SK-N-SH (cell line): ENCODE results near the gene BMAL1. TPM values are rescaled to one million over a fixed set of nuclear protein-coding genes. Genes with fewer than 3 reads are reported as not detected.

Source experiments
- CTCF ChIA-PET: fragments of 300-600, 350-600 bp; formaldehyde crosslinking; extraction: SDS; loops from one replicate; lab custom pipeline; 2021; lab: Yijun Ruan, JAX
- POLR2A ChIA-PET: fragments of 350-600 bp; sonication (Branson Sonifier 250); formaldehyde crosslinking; extraction: SDS; loops from one replicate; lab custom pipeline; 2020; ENCODE audit warnings: antibody characterized with exemption, inconsistent platforms; lab: Yijun Ruan, JAX
- DNase-seq: peaks from one replicate; pipeline ENCODE4 v3.0.0; 2012
- H2AFZ ChIP-seq: fragments of 200-600 bp; sonication (generic); 2 replicates; pipeline ENCODE4 v1.8.1; 2016; ENCODE audit warnings: antibody characterized with exemption, mild to moderate bottlenecking, low read depth
- H3F3A ChIP-seq: fragments of 200-600 bp; sonication (generic); replicated peaks from 2 replicates; pipeline ENCODE3; 2016; ENCODE audit warnings: antibody characterized with exemption, mild to moderate bottlenecking; ENCODE audit not compliant: insufficient read depth
- H3K27ac ChIP-seq, 2 experiments: fragments of 200-500 bp in 1 of 2; fragments of 200-600 bp in 1 of 2; sonication (Bioruptor generic) in 1 of 2; sonication (generic), shearing (Covaris generic) in 1 of 2; 2 replicates each; pipeline versions ENCODE4 v1.5.1 to v1.6.1; 2014 to 2016; ENCODE audit warnings: low read depth in 2 of 2, inconsistent platforms in 1 of 2, low read length in 1 of 2, mild to moderate bottlenecking in 1 of 2, mixed read lengths in 1 of 2
- H3K27me3 ChIP-seq: fragments of 200-600 bp; sonication (generic), shearing (Covaris generic); 2 replicates; pipeline ENCODE4 v1.6.1; 2016; ENCODE audit warnings: mixed run types; ENCODE audit not compliant: insufficient read depth
- H3K36me3 ChIP-seq, 2 experiments: fragments of 200-500 bp in 1 of 2; fragments of 200-600 bp in 1 of 2; sonication (Bioruptor generic) in 1 of 2; sonication (generic) in 1 of 2; replicated peaks in 1 of 2; 2 replicates each; pipeline versions ENCODE3 to v1.5.1; 2014 to 2016; ENCODE audit warnings: low read length in 1 of 2, mild to moderate bottlenecking in 1 of 2; ENCODE audit not compliant: insufficient read depth in 2 of 2, control insufficient read depth in 1 of 2
- H3K4me1 ChIP-seq, 2 experiments: fragments of 200-500 bp in 1 of 2; fragments of 200-600 bp in 1 of 2; sonication (Bioruptor generic) in 1 of 2; sonication (generic), shearing (Covaris generic) in 1 of 2; 2 replicates each; pipeline versions ENCODE4 v1.5.1 to v1.6.1; 2014 to 2016; ENCODE audit warnings: low read depth in 1 of 2, low read length in 1 of 2, mixed run types in 1 of 2; ENCODE audit not compliant: insufficient read depth in 2 of 2, control insufficient read depth in 1 of 2
- H3K4me2 ChIP-seq: fragments of 200-600 bp; sonication (generic), shearing (Covaris generic); 2 replicates; pipeline ENCODE4 v1.6.1; 2017; ENCODE audit warnings: mixed run types
- H3K4me3 ChIP-seq, 2 experiments: fragments of 200-500 bp in 1 of 2; fragments of 200-600 bp in 1 of 2; sonication (Bioruptor generic) in 1 of 2; sonication (generic), shearing (Covaris generic) in 1 of 2; 2 replicates each; pipeline versions ENCODE4 v1.5.1 to v1.8.1; 2014 to 2016; ENCODE audit warnings: low read depth in 2 of 2, inconsistent platforms in 1 of 2, low read length in 1 of 2, mild to moderate bottlenecking in 1 of 2, mixed read lengths in 1 of 2, moderate library complexity in 1 of 2
- H3K79me2 ChIP-seq: fragments of 200-600 bp; sonication (generic); 2 replicates; pipeline ENCODE4 v1.8.1; 2017; ENCODE audit warnings: mild to moderate bottlenecking; ENCODE audit not compliant: insufficient read depth
- H3K9ac ChIP-seq: fragments of 200-600 bp; sonication (generic); 2 replicates; pipeline ENCODE4 v1.6.1; 2017; ENCODE audit warnings: mixed run types
- H3K9me2 ChIP-seq: fragments of 200-600 bp; sonication (generic); 2 replicates; pipeline ENCODE4 v1.6.1; 2017; ENCODE audit warnings: mixed run types
- H3K9me3 ChIP-seq: fragments of 200-600 bp; sonication (generic); 2 replicates; pipeline ENCODE4 v1.6.1; 2017; ENCODE audit warnings: mixed run types, mild to moderate bottlenecking, moderate library complexity
- H4K20me1 ChIP-seq: fragments of 200-600 bp; sonication (generic); 2 replicates; pipeline ENCODE4 v1.6.1; 2017; ENCODE audit warnings: mild to moderate bottlenecking, mixed run types; ENCODE audit not compliant: insufficient read depth
- CHD2 ChIP-seq: fragments of 150-350 bp; IDR thresholded peaks from 2 replicates; pipeline ENCODE4 v1.6.1; 2018; ENCODE audit warnings: low read length; ENCODE audit not compliant: partially characterized antibody
- EP300 ChIP-seq, 2 experiments: IDR thresholded peaks; 2 replicates each; pipeline versions ENCODE4 v1.4.0 to v1.6.1; 2012; ENCODE audit warnings: borderline replicate concordance in 1 of 2, low read depth in 1 of 2, low read length in 1 of 2
- FOXJ3 ChIP-seq: sonication (generic); formaldehyde crosslinking; IDR thresholded peaks from 2 replicates; pipeline ENCODE4 v1.5.1; 2020; ENCODE audit warnings: mild to moderate bottlenecking, missing genetic modification reagents
- GABPA ChIP-seq: IDR thresholded peaks from 2 replicates; pipeline ENCODE4 v1.4.0; 2012; ENCODE audit warnings: low read depth, mild to moderate bottlenecking
- GATA2 ChIP-seq: sonication (generic); formaldehyde crosslinking; IDR thresholded peaks from 2 replicates; pipeline ENCODE4 v1.5.0; 2020; ENCODE audit warnings: mild to moderate bottlenecking, missing genetic modification reagents
- JUND ChIP-seq: IDR thresholded peaks from 2 replicates; pipeline ENCODE4 v1.4.0; 2012
- MXI1 ChIP-seq: IDR thresholded peaks from 2 replicates; pipeline ENCODE4 v1.6.1; 2012; ENCODE audit warnings: mild to moderate bottlenecking, low read depth, low read length, improper control_type of control experiment
- NFIC ChIP-seq: IDR thresholded peaks from 2 replicates; pipeline ENCODE4 v1.4.0; 2012; ENCODE audit warnings: borderline replicate concordance
- POLR2AphosphoS5 ChIP-seq: IDR thresholded peaks from 2 replicates; pipeline ENCODE4 v1.6.1; 2012; ENCODE audit warnings: low read depth, low read length
- RAD21 ChIP-seq: IDR thresholded peaks from 2 replicates; pipeline ENCODE4 v1.6.1; 2012; ENCODE audit warnings: mild to moderate bottlenecking, low read length
- TEAD4 ChIP-seq: IDR thresholded peaks from 2 replicates; pipeline ENCODE4 v1.4.0; 2012; ENCODE audit warnings: mild to moderate bottlenecking, borderline replicate concordance; ENCODE audit not compliant: insufficient read depth
- WGBS: methylation state at CpG from one replicate; pipeline ENCODE4 v1.1.6; 2017; ENCODE audit warnings: low lambda C conversion rate; 5-methylcytosine and 5-hydroxymethylcytosine counted together
- polyA plus RNA-seq, 3 experiments: library from polyadenylated mRNA; depleted of rRNA; stranded (reverse); fragments of >200 nt; gene quantifications; 2 replicates each; pipeline ENCODE4 v1.2.3, GENCODE V29; 2012
- TF ChIP-seq, protein P1 (sequence below): IDR thresholded peaks from 2 replicates; pipeline ENCODE4 v1.4.0; 2012; ENCODE audit warnings: low read depth, borderline replicate concordance
- TF ChIP-seq, protein P2 (sequence below): IDR thresholded peaks from 2 replicates; pipeline ENCODE4 v1.6.1; 2012; ENCODE audit warnings: mild to moderate bottlenecking, low read depth, low read length, moderate library complexity
- TF ChIP-seq, protein P3 (sequence below): fragments of 200-600 bp; sonication (generic); IDR thresholded peaks from 2 replicates; pipeline ENCODE4 v1.6.1; 2017; ENCODE audit warnings: antibody characterized with exemption, mild to moderate bottlenecking, moderate library complexity

BMAL1 gene
- polyA plus RNA-seq, 1 of the 3 experiments (the other 2 are of a cell fraction) = 6.5 TPM

DNA sequence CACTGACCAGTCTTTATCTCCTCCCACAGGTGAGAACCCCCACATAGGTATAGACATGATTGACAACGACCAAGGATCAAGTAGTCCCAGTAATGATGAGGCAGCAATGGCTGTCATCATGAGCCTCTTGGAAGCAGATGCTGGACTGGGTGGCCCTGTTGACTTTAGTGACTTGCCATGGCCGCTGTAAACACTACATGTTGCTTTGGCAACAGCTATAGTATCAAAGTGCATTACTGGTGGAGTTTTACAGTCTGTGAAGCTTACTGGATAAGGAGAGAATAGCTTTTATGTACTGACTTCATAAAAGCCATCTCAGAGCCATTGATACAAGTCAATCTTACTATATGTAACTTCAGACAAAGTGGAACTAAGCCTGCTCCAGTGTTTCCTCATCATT, 109.0 kb downstream of the BMAL1 start:
- Histone ChIP-seq H3K36me3 (peaks cover 58 to 65% of the 10 kb centered on the region in 2 experiments), H3K79me2 (no peaks in the 10 kb centered on the region), H3F3A (peaks cover 13% of the 10 kb centered on the region), H4K20me1 (no peaks in the 10 kb centered on the region), H3K27ac (no peak overlapping the region), H3K9ac (no peak overlapping the region), H2AFZ (no peak overlapping the region), H3K4me2 (no peak overlapping the region), H3K4me1 (no peaks in the 10 kb centered on the region; a peak in 1 of 4 replicates), H3K9me3 (no peaks in the 10 kb centered on the region), H3K27me3 (no peaks in the 10 kb centered on the region), H3K9me2 (no peaks in the 10 kb centered on the region), H3K4me3 (no peak overlapping the region)
- ChIA-PET POLR2A (no interaction called here), CTCF (interaction anchor here (0.7 to 7.8 kb wide), 9 partner anchors 15 to 423 kb away, joined by 3 to 91 read pairs (median 8); no protein-coding TSS in a partner anchor)
- TF ChIP-seq POLR2AphosphoS5 = no peak
- TF ChIP-seq FOXJ3 (CRISPR knock-in tag) = no peak
- TF ChIP-seq JUND = no peak
- TF ChIP-seq EP300 (IDR thresholded peaks at IDR 0.05; ENCODE audit: borderline replicate concordance in 1 of 2, low read depth in 1 of 2, low read length in 1 of 2) = no peak
- no peak for TF ChIP-seq GATA2 (CRISPR knock-in tag)
- TF ChIP-seq, protein P1, sequence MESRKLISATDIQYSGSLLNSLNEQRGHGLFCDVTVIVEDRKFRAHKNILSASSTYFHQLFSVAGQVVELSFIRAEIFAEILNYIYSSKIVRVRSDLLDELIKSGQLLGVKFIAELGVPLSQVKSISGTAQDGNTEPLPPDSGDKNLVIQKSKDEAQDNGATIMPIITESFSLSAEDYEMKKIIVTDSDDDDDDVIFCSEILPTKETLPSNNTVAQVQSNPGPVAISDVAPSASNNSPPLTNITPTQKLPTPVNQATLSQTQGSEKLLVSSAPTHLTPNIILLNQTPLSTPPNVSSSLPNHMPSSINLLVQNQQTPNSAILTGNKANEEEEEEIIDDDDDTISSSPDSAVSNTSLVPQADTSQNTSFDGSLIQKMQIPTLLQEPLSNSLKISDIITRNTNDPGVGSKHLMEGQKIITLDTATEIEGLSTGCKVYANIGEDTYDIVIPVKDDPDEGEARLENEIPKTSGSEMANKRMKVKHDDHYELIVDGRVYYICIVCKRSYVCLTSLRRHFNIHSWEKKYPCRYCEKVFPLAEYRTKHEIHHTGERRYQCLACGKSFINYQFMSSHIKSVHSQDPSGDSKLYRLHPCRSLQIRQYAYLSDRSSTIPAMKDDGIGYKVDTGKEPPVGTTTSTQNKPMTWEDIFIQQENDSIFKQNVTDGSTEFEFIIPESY = no peak
- TF ChIP-seq, protein P2, sequence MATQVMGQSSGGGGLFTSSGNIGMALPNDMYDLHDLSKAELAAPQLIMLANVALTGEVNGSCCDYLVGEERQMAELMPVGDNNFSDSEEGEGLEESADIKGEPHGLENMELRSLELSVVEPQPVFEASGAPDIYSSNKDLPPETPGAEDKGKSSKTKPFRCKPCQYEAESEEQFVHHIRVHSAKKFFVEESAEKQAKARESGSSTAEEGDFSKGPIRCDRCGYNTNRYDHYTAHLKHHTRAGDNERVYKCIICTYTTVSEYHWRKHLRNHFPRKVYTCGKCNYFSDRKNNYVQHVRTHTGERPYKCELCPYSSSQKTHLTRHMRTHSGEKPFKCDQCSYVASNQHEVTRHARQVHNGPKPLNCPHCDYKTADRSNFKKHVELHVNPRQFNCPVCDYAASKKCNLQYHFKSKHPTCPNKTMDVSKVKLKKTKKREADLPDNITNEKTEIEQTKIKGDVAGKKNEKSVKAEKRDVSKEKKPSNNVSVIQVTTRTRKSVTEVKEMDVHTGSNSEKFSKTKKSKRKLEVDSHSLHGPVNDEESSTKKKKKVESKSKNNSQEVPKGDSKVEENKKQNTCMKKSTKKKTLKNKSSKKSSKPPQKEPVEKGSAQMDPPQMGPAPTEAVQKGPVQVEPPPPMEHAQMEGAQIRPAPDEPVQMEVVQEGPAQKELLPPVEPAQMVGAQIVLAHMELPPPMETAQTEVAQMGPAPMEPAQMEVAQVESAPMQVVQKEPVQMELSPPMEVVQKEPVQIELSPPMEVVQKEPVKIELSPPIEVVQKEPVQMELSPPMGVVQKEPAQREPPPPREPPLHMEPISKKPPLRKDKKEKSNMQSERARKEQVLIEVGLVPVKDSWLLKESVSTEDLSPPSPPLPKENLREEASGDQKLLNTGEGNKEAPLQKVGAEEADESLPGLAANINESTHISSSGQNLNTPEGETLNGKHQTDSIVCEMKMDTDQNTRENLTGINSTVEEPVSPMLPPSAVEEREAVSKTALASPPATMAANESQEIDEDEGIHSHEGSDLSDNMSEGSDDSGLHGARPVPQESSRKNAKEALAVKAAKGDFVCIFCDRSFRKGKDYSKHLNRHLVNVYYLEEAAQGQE = no peak
- no peak for TF ChIP-seq CHD2
- no peak for TF ChIP-seq TEAD4
- TF ChIP-seq GABPA = no peak
- no peak for TF ChIP-seq MXI1
- TF ChIP-seq, protein P3, sequence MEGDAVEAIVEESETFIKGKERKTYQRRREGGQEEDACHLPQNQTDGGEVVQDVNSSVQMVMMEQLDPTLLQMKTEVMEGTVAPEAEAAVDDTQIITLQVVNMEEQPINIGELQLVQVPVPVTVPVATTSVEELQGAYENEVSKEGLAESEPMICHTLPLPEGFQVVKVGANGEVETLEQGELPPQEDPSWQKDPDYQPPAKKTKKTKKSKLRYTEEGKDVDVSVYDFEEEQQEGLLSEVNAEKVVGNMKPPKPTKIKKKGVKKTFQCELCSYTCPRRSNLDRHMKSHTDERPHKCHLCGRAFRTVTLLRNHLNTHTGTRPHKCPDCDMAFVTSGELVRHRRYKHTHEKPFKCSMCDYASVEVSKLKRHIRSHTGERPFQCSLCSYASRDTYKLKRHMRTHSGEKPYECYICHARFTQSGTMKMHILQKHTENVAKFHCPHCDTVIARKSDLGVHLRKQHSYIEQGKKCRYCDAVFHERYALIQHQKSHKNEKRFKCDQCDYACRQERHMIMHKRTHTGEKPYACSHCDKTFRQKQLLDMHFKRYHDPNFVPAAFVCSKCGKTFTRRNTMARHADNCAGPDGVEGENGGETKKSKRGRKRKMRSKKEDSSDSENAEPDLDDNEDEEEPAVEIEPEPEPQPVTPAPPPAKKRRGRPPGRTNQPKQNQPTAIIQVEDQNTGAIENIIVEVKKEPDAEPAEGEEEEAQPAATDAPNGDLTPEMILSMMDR = no peak
- TF ChIP-seq RAD21 = no peak
- no peak for TF ChIP-seq NFIC
- DNase-seq = no peak
- 97% methylated on average over 2 of the region's 2 CpGs for WGBS
